GM18951 (cell line): Measurements from ENCODE around the gene MAP3K5.

Source experiments
- POLR2A ChIP-seq: IDR thresholded peaks from 4 replicates; pipeline ENCODE4 v1.6.1; 2011; ENCODE audit warnings: mild to moderate bottlenecking; ENCODE audit not compliant: insufficient read length, insufficient read depth; ENCODE audit errors: extremely low read depth
- in situ Hi-C: fragments of 300-500 bp; cut with MboI; formaldehyde crosslinking; loops from one replicate; pipeline ENCODE4 v1.12.0; 2022; ENCODE audit warnings: low sequenced_read_pairs, mixed read lengths, inconsistent platforms; ENCODE audit not compliant: unreplicated experiment

The MAP3K5 gene

GRCh38 chr6:136552054-136552453 lies 240.2 kb downstream of the MAP3K5 start:
- no peak for TF ChIP-seq POLR2A
- in situ Hi-C loops: no loop called here

GRCh38 chr6:136551103-136551502 lies 241.2 kb downstream of the MAP3K5 start:
- TF ChIP-seq POLR2A: no peak
- in situ Hi-C loops: no loop called here

- no peak for TF ChIP-seq POLR2A
- in situ Hi-C loops: no loop called here
Observed at GRCh38 chr6:136550330-136551071, 241.8 kb downstream of the MAP3K5 start, which contains the start of gene MAP7. Gene MAP7, minus strand, starts transcription at chr6:136550422. Its CDS starts 14 bp downstream, at chr6:136550408.

- in situ Hi-C loops: no loop called here
- no peak for TF ChIP-seq POLR2A
Observed at GRCh38 chr6:136550045-136550329, 242.3 kb downstream of the MAP3K5 start.

DNA sequence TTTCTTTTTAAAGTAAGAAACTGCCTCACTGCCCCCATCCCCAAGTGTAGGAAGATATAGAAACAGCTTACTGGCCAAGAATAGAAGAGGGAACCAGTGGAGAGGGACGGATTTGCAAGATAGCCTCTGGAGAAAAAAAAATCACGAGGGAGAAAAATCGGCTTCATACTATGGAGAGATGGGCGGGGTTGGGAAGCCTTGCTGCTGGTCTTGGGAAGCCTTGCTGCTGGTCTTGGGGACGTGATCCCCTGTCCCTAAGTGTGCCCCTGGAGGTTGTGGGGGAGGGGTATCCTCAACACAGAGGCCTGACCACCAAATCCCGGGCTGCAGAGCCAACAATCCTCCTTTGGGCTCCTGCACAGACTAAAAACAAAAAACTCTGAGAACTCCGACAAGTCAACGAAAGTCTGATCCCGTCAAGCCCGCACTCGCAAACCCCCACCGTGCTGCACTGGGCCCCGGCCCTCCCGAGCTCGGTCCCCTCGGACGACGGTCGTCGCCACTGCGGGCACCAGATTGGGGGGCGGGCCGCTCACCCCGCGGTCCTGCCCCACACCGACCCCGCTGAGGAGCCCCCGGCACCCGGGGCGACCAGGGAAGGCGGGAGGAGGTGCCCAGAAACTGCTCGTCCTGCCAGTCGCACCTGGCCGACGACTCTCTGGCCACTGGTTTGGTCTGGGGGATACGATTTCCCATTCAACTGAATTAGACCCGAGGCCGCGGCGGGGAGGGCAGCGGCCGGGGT lies 242.8 kb downstream of the MAP3K5 start:
- in situ Hi-C loops: no loop called here
- no peak for TF ChIP-seq POLR2A

- in situ Hi-C loops: no loop called here
Observed at GRCh38 chr6:136548582-136549299, 243.5 kb downstream of the MAP3K5 start.

DNA sequence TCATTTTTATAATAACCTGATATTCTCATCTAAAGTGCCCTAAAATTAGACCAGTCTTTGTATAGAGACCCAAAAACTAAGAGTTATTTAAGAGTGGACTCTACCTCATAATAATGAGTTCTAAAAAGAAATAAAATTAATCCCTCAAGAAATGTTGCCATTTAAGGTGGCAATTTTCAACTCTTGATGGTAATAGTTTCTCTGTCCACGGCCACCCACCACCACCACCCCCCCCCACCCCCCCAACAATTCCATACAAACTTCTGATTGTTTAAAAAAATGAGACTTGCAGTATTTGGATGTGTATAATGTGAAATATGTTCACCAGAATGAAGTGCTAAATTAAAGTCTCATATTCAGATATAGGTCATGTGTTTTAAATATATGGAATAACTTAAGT lies 244.4 kb downstream of the MAP3K5 start:
- in situ Hi-C loops: no loop called here
- no peak for TF ChIP-seq POLR2A

More at GRCh38 chr6:136548582-136549299, 243.5 kb downstream of the MAP3K5 start:
- TF ChIP-seq POLR2A: no peak

DNA sequence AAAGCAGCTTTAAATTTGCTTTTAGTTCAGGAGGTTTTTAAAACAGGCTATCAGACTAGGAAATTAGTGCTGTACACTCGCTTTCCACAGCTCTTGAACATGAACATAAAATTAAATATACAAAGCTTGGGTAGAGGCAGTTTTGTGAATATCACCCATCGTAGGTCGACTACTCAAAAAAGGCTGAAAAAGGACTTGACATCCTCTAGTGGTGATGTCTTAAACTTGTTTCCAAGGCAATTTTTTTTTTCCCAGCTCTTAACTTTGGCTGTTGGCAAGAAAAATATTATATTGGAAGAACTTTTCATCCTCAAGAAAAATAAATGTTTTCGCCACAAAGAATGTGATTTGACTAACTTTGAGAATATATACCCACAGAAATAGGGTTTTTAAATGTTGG lies 244.9 kb downstream of the MAP3K5 start:
- in situ Hi-C loops: no loop called here

GRCh38 chr6:136546331-136546730 lies 245.9 kb downstream of the MAP3K5 start:
- in situ Hi-C loops: no loop called here
- no peak for TF ChIP-seq POLR2A

More for the DNA sequence above, 244.9 kb downstream of the MAP3K5 start:
- no peak for TF ChIP-seq POLR2A

DNA sequence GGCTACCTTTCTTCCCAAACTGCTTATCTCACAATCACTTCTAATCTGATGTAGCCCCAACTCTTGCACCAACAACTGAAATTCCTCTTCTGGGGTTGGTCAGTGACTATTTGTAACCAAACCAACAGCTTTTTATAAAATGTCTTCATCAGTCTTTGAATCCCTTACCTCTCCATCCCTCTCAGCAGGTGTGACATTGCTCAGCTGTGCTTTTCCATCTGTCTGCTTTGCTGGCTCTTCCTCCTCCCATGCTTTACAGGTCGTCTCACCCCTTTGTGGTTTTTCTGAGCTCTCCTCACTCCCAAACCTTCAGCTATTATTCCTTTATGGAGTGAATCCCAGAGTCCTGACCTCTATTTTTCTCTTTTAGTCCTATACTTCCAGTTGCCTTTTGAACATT lies 248.0 kb downstream of the MAP3K5 start:
- no peak for TF ChIP-seq POLR2A
- in situ Hi-C loops: no loop called here

DNA sequence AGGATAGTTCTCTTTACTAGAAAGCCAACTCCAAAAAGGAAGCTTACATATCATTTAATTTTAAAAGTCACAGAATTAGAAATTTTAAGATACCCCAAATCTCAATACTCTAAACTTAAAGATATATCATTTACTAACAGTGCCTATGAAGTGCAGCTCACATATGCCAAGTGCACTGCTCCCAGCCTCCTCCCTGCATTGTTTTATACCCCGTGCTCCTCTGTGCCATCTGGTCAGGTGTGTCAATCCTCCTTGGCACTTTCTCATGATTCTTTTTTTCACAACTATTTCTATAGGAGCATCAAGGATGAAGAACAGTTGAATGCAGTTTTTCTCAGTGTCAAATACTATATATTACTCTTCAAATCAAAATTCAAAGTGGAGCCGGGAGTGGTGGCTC lies 250.9 kb downstream of the MAP3K5 start:
- no peak for TF ChIP-seq POLR2A
- in situ Hi-C loops: no loop called here

GRCh38 chr6:136539967-136540652 lies 252.2 kb downstream of the MAP3K5 start:
- in situ Hi-C loops: no loop called here
- no peak for TF ChIP-seq POLR2A

DNA sequence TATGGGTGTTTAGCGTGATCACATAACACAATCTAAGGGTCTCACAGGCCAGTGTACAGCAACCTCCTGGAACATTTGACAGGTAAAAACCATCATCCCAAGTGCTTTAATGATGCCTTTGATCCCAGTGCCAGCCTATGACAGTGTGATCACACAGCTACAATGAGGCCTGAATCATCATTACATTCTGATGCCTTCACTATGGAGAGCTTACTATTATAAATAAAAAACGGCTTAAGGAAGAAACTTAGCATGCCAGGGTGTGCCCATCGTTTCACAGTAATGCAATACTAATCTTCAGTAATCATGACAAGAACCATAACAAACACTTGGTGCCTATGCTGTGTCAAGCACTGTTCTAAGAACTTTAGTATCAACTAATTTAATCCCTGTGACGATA lies 253.4 kb downstream of the MAP3K5 start:
- TF ChIP-seq POLR2A: no peak
- in situ Hi-C loops: no loop called here
